Stimulated activated naive CD8-positive, alpha-beta T cell treated with anti-CD3 and anti-CD28 coated beads, Interleukin-15, Interleukin-2, amounts not matched to agents 100 ng/mL and 50 ng/mL, for 24 hours (primary cell): ENCODE measurements around the gene CPT2.
"Not testable (repeated sequence)": the region's sequence is repeated elsewhere in the genome, so short reads cannot be mapped to it uniquely, and the experiment has no call there.

Experiments
- H3K27ac Mint-ChIP-seq: one replicate; pipeline ENCODE4 v1.8.0; 2021; ENCODE audit warnings: mild to moderate bottlenecking, mixed read lengths
- H3K27me3 Mint-ChIP-seq: one replicate; pipeline ENCODE4 v1.8.0; 2021; ENCODE audit warnings: mixed read lengths
- H3K36me3 Mint-ChIP-seq: one replicate; pipeline ENCODE4 v1.8.0; 2021; ENCODE audit warnings: low read depth, mixed read lengths
- H3K4me1 Mint-ChIP-seq: one replicate; pipeline ENCODE4 v1.8.0; 2021; ENCODE audit warnings: low read depth, mixed read lengths
- H3K4me3 Mint-ChIP-seq: one replicate; pipeline ENCODE4 v1.8.0; 2021; ENCODE audit warnings: mild to moderate bottlenecking, mixed read lengths
- H3K9me3 Mint-ChIP-seq: one replicate; pipeline ENCODE4 v1.8.0; 2021; ENCODE audit warnings: mixed read lengths

CPT2 gene

GRCh38 chr1:53172426-53173128, 24.0 kb upstream of the CPT2 start:
- H3K4me1 Mint-ChIP-seq, result no peaks in the 10 kb centered on the region
- H3K36me3 Mint-ChIP-seq, result no peaks in the 10 kb centered on the region
- no peaks in the 10 kb centered on the region for H3K9me3 Mint-ChIP-seq
- no peak overlapping the region for H3K4me3 Mint-ChIP-seq
- H3K27me3 Mint-ChIP-seq, result peaks cover 19% of the 10 kb centered on the region
- H3K27ac Mint-ChIP-seq, result no peak overlapping the region

- Mint-ChIP-seq H3K4me3 (no peak overlapping the region), H3K4me1 (no peaks in the 10 kb centered on the region), H3K27ac (no peak overlapping the region), H3K9me3 (no peaks in the 10 kb centered on the region), H3K36me3 (no peaks in the 10 kb centered on the region), H3K27me3 (peaks cover 19% of the 10 kb centered on the region)
These were observed 21.4 kb upstream of the CPT2 start for GRCh38 chr1:53174971-53175913.

DNA sequence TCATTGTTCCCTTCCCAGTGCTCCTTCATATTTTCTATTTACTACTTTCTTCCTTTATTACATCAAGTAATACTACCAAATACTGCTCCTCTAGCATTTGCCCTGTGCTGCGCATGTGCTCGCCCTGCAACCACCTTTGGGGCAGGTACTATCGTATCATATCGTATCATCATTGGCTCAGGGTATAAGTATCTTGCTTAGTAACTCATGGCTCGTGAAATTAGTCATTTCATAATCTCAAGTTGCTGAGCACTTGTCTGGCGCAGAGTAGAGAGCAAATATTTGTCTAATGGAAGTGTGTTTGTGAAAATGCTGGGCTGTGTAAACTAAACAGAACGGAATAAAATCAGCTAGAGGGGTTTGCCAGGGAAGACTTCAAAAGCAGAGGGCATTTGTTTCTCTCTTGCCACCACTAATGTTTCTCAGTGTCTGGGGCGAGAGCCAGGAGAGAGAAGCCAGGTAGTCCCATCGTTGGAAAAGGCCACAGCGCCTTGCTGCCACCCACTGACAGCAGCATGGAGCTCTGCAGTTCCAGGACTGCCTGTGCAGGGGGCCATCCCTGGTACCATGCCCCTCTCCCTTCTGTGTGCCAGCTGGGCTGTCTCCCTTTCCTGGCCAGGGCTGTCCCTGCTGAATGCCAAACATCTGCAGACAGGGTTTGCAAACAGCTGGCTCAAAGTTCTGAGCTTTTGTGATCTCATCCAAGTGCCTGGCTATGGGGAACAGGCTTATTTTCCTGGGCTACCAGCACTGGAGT, 20.0 kb upstream of the CPT2 start:
- Mint-ChIP-seq H3K27ac (no peak overlapping the region), H3K9me3 (no peaks in the 10 kb centered on the region), H3K36me3 (no peaks in the 10 kb centered on the region), H3K4me3 (no peak overlapping the region), H3K4me1 (no peaks in the 10 kb centered on the region), H3K27me3 (peaks cover 25% of the 10 kb centered on the region)

DNA sequence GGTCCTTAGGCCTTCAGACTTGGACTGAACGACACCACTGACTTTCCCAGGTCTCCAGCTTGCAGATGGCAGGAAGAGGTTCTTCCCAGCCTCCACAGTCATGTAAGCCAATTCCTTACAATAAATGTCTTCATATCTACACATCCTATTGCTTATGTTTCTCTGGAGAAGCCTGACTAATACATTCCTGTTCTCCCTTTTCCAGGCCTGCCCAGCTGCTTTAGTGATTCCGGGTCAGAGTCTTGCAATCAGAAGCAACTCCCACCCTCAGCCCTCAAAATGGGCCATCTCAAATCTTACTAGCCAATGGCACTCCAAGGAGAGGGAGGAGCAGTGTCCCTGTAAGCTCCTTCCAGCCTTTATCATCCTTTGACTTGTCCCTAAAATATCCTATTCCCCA, 16.4 kb upstream of the CPT2 start:
- no peaks in the 10 kb centered on the region for H3K4me1 Mint-ChIP-seq
- no peak overlapping the region for H3K4me3 Mint-ChIP-seq
- H3K27ac Mint-ChIP-seq, result no peak overlapping the region
- peaks cover 12% of the 10 kb centered on the region for H3K27me3 Mint-ChIP-seq
- no peaks in the 10 kb centered on the region for H3K9me3 Mint-ChIP-seq
- H3K36me3 Mint-ChIP-seq, result no peaks in the 10 kb centered on the region

- Mint-ChIP-seq H3K4me3 (no peak overlapping the region), H3K4me1 (no peaks in the 10 kb centered on the region), H3K27ac (no peak overlapping the region), H3K27me3 (peaks cover 6% of the 10 kb centered on the region), H3K9me3 (no peaks in the 10 kb centered on the region), H3K36me3 (no peaks in the 10 kb centered on the region)
These were observed 15.7 kb upstream of the CPT2 start for GRCh38 chr1:53180951-53181350.

DNA sequence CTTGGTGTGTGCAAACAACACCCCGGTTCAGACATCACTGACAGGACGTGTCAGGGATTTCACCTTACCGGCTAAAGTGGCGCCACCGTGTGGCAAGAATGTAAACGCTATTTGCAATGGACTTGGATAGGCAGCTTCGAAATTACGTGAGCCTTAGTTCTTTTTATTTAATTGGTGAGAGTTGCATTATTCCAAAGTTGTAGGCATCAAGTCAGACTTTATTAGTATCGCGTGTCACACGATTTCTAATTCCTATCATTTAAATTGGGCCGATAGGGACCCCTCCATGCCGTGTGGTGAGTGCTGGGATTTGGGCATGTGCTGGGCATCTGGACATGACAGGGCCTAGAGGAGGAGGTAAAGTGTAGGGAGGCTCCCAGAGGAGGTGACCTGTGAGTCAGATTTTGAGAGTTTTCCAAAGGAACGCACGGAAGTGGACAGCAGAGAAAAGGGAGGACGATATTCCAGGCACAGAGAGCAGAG, 14.5 kb upstream of the CPT2 start:
- Mint-ChIP-seq H3K27ac (no peak overlapping the region), H3K27me3 (peaks cover 11% of the 10 kb centered on the region), H3K4me1 (no peaks in the 10 kb centered on the region), H3K9me3 (no peaks in the 10 kb centered on the region), H3K36me3 (no peaks in the 10 kb centered on the region), H3K4me3 (no peak overlapping the region)

DNA sequence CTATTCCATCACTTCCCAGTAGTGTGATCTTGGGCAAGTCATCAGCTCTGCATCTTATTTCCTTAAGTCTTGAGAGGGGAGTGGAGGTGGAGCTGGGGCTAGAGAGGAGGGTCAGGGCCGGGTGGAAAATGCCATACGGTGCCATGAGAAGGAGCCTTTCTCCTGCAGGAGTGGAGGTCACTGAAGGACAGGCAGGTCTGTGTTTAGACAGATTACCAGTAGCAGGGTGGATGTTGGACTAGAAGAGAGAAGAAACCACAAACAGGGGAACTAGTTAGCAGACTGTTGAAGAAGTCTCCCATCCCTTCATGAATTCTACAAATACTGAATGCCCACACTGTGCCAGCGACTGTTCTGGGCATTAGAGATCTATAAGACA, 13.9 kb upstream of the CPT2 start:
- H3K4me3 Mint-ChIP-seq, result no peak overlapping the region
- H3K36me3 Mint-ChIP-seq, result no peaks in the 10 kb centered on the region
- no peaks in the 10 kb centered on the region for H3K4me1 Mint-ChIP-seq
- peaks cover 11% of the 10 kb centered on the region for H3K27me3 Mint-ChIP-seq
- no peak overlapping the region for H3K27ac Mint-ChIP-seq
- H3K9me3 Mint-ChIP-seq, result no peaks in the 10 kb centered on the region

DNA sequence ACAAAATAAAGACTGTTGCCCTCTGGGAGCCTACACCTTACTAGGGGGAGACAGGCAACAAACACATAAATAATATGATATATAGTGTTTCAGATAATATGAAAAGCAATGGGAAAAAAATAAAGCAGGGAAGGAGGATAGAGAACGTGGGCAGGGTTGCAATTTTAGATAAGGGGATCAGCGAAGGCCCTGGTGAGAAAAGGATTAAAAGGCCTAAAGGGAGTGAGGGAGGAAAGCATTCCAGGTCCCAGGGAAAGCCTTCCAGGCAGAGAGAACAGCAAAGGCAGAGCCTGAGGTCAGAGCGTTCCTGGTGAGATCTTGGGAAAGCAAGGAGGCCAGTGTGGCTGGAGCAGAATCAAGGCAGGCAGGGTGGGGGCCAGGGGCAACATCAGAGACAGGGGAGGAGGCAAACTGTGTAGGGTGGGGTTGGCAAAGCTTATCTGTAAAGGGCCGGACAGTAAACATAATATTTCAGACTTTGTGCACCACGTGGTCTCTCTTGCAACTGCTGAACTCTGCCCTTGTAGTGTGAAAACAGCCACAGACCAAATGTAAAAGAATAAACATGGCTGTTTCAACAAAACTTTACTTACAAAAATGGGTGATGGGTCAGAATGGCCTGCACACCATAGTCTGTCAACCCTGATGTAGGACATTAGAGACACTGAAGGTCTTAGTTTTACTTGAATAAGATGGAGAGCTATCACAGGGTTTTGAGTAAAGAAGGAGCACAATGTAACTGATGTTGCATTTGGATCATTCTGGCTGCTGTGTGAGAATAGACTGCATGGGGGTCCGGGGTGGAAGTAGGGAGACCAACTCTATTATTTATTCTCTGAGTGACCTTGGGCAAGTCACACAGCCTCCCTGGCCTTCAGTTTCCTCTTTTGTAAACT, 13.3 kb upstream of the CPT2 start:
- H3K27me3 Mint-ChIP-seq, result peaks cover 11% of the 10 kb centered on the region

GRCh38 chr1:53185955-53186297, 10.7 kb upstream of the CPT2 start:
- H3K27me3 Mint-ChIP-seq, H3K27ac Mint-ChIP-seq, H3K9me3 Mint-ChIP-seq, H3K4me1 Mint-ChIP-seq, H3K36me3 Mint-ChIP-seq, H3K4me3 Mint-ChIP-seq: not testable (repeated sequence)

More for the DNA sequence above, 13.3 kb upstream of the CPT2 start:
- no peak overlapping the region for H3K4me3 Mint-ChIP-seq
- no peaks in the 10 kb centered on the region for H3K4me1 Mint-ChIP-seq
- no peaks in the 10 kb centered on the region for H3K36me3 Mint-ChIP-seq
- H3K27ac Mint-ChIP-seq, result no peak overlapping the region
- H3K9me3 Mint-ChIP-seq, result no peaks in the 10 kb centered on the region

DNA sequence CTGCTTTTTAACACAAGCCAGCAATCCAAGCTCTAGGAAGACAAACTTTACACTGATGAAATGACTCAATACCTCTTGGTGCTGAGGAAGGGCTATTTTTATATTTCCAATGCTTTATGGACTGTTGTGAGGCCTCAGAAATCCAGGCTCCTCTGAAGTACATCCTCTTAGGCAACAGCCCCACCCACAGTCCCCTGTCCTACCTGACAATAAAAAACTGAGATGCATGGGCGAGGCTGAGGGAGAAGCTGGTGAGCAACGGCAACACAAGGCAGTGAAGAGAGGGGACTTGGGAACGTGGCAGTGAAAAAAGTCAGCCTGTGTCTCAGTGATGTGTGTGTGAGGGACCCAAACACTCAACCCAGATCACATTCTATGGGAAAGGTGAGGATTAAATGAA, 10.1 kb upstream of the CPT2 start:
- no peaks in the 10 kb centered on the region for H3K36me3 Mint-ChIP-seq
- no peaks in the 10 kb centered on the region for H3K9me3 Mint-ChIP-seq
- no peak overlapping the region for H3K4me3 Mint-ChIP-seq
- H3K4me1 Mint-ChIP-seq, result no peaks in the 10 kb centered on the region
- no peak overlapping the region for H3K27ac Mint-ChIP-seq
- peaks cover 5% of the 10 kb centered on the region for H3K27me3 Mint-ChIP-seq

GRCh38 chr1:53187401-53187800, 9.2 kb upstream of the CPT2 start:
- Mint-ChIP-seq H3K4me1 (no peaks in the 10 kb centered on the region), H3K4me3 (no peak overlapping the region), H3K27me3 (peaks cover 5% of the 10 kb centered on the region), H3K9me3 (no peaks in the 10 kb centered on the region), H3K36me3 (no peaks in the 10 kb centered on the region), H3K27ac (no peak overlapping the region)

GRCh38 chr1:53188099-53188498, 8.5 kb upstream of the CPT2 start:
- Mint-ChIP-seq H3K27ac (no peak overlapping the region), H3K36me3 (no peaks in the 10 kb centered on the region), H3K4me1 (no peaks in the 10 kb centered on the region), H3K4me3 (no peak overlapping the region), H3K27me3 (peaks cover 5% of the 10 kb centered on the region), H3K9me3 (no peaks in the 10 kb centered on the region)

DNA sequence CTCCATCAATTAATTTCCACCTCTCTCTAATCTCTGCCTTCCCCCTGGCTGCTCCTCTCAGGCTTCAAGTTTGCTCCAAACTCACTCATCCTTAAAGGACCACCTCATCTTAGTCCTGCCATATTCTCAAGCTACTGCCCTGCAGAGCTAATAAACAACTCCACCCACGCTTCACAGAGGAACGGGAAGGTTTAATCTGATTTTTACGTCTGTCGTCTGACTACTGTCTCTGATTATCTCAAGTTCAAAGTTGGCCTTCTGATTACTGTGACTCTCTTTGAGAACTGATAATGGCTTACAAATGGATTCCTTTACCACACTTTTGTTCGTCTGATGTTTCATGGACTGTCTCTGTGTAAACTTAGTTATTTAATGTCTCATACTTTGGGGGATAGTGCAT, 7.6 kb upstream of the CPT2 start:
- no peaks in the 10 kb centered on the region for H3K4me1 Mint-ChIP-seq
- H3K27me3 Mint-ChIP-seq, result peaks cover 5% of the 10 kb centered on the region
- H3K4me3 Mint-ChIP-seq, result no peak overlapping the region
- H3K36me3 Mint-ChIP-seq, result no peaks in the 10 kb centered on the region
- H3K27ac Mint-ChIP-seq, result no peak overlapping the region
- no peaks in the 10 kb centered on the region for H3K9me3 Mint-ChIP-seq

DNA sequence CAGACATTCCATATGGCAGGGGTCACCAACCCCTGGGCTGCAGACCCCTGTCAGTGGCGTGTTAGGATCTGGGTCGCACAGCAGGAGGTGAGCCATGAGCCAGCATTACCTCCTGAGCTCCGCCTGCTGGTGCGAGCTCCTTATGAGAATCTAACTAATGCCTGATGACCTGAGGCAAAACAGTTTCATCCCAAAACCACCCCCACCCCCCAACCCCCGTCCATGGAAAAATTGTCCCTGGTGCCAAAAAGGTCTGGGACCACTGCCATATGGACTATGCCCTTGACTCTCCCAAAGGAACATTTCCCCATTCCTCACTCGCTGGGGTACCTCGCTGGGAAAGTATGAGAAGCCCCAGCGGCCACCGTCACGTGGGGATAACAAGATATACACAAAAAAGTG, 6.4 kb upstream of the CPT2 start:
- H3K4me3 Mint-ChIP-seq, result no peak overlapping the region
- no peaks in the 10 kb centered on the region for H3K9me3 Mint-ChIP-seq
- peaks cover 5% of the 10 kb centered on the region for H3K27me3 Mint-ChIP-seq
- H3K4me1 Mint-ChIP-seq, result no peaks in the 10 kb centered on the region
- no peak overlapping the region for H3K27ac Mint-ChIP-seq
- H3K36me3 Mint-ChIP-seq, result no peaks in the 10 kb centered on the region
